Subcutaneous adipose tissue (tissue), 4 donors: Measurements from ENCODE around the gene SH3BGRL3. TPM values are rescaled to one million over a fixed set of nuclear protein-coding genes. Genes with fewer than 3 reads are reported as not detected.

Source experiments
- CTCF ChIP-seq: fragments of 450-650 bp; IDR thresholded peaks from one replicate; pipeline ENCODE4 v1.5.1; 2016; ENCODE audit warnings: low read depth, mild to moderate bottlenecking, control low read depth, antibody characterized with exemption, moderate library complexity
- total RNA-seq, 4 donors: library from RNA; depleted of rRNA; stranded (reverse); fragments of >200 nt; gene quantifications; one replicate each; pipeline ENCODE4 v1.1.0, GENCODE V29; 2016

Gene SH3BGRL3
- total RNA-seq, result 100 to 1,000 TPM in 2 of 4 donors, 10 to 100 TPM in 2; 59.0 to 137 (median 88.3) TPM

- no peak for TF ChIP-seq CTCF
These were observed at the start of gene SH3BGRL3 for GRCh38 chr1:26279456-26280332. Gene SH3BGRL3 (plus strand): TSS chr1:26280086. CDS start chr1:26280156, 70 bp downstream.

- no peak for TF ChIP-seq CTCF
These were observed 45.8 kb upstream of the SH3BGRL3 start, which contains the start of gene CEP85 for GRCh38 chr1:26233903-26234643. Gene CEP85 (plus strand): TSS chr1:26234200. CDS start chr1:26239784, 5,584 bp downstream.

GRCh38 chr1:26234644-26235370, 45.1 kb upstream of the SH3BGRL3 start:
- no peak for TF ChIP-seq CTCF

GRCh38 chr1:26237230-26237966, 42.5 kb upstream of the SH3BGRL3 start:
- no peak for TF ChIP-seq CTCF

DNA sequence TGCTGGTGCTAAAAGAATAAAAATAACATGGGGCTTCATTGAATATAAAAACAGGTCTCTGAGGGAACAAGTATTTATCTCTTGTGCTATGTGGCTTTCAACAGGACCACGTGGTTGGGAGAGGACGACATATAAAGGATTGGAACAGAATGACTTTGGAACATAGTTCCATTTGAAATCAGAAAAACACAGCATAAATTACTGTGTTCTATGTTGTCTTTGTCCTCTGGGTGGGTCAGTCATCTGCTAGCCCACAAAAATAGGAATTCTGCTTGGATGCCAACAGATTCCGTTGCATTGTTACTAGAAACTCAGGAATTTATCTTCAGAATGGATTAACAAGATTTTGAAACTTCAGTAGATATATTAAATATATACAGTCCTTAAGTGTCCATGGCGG, 40.0 kb upstream of the SH3BGRL3 start:
- TF ChIP-seq CTCF, result no peak

DNA sequence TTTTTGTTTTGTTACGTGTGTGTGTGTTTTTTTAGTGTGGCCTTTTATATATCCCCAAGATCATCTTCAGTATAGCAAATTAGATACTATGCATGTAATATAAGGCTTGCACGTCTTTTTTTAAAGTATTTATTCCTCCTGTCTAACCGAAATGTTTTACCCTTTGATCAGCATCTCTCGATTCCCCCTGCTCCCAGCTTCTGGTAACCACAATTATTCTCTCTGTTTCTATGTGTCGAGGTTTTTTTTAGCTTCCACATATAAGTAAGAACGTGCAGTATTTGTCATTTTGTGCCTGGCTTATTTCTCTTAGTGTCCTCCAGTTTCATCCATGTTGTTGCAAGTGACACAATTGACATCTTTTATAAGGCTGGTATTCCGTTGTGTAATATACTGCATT, 27.2 kb upstream of the SH3BGRL3 start:
- no peak for TF ChIP-seq CTCF
